Caco-2 (cell line): ENCODE measurements around the gene GSKIP. TPM values are rescaled to one million over a fixed set of nuclear protein-coding genes. Genes with fewer than 3 reads are reported as not detected.

Experiments
- BruUV-seq: library from RNA; stranded (reverse); fragments of 400-500 nt; replicated peaks from 2 replicates; lab custom pipeline; 2021; lab: Mats Ljungman, UMichigan
- CTCF ChIA-PET: fragments of 300-600 bp; sonication (Branson Sonifier 250); formaldehyde crosslinking; loops from one replicate; lab custom pipeline; 2022; ENCODE audit warnings: antibody characterized with exemption; lab: Charles Lee
- POLR2A ChIA-PET: fragments of 300-600 bp; sonication (Branson Sonifier 250); formaldehyde crosslinking; loops from one replicate; lab custom pipeline; 2022; ENCODE audit warnings: antibody characterized with exemption; lab: Charles Lee
- DNase-seq, 2 experiments: peaks; one replicate each; pipeline versions ENCODE4 v3.0.0 to v3.0.0-alpha.2; 2020 to 2022
- H3K27me3 ChIP-seq: replicated peaks from 2 replicates; pipeline ENCODE4 v1.6.0; 2011; ENCODE audit warnings: low read length; ENCODE audit not compliant: control insufficient read depth, insufficient read depth
- H3K36me3 ChIP-seq: 2 replicates; pipeline ENCODE4 v1.5.1; 2011; ENCODE audit warnings: low read length; ENCODE audit not compliant: control insufficient read depth, insufficient read depth
- H3K4me1 ChIP-seq: fragments of 250-450 bp; sonication (Bioruptor Pico); 2 replicates; pipeline ENCODE4 v1.5.1; 2020; ENCODE audit warnings: mild to moderate bottlenecking
- H3K4me3 ChIP-seq: 2 replicates; pipeline ENCODE4 v1.5.1; 2011; ENCODE audit warnings: low read depth, mild to moderate bottlenecking, control low read depth, low read length
- H3K9me3 ChIP-seq: fragments of 250-450 bp; sonication (Bioruptor Pico); 2 replicates; pipeline ENCODE4 v1.5.1; 2020; ENCODE audit warnings: mild to moderate bottlenecking, moderate library complexity
- H3K27ac Mint-ChIP-seq: one replicate; pipeline ENCODE4 v1.8.0; 2022; ENCODE audit warnings: mixed read lengths; ENCODE audit not compliant: unreplicated experiment
- H3K27me3 Mint-ChIP-seq: one replicate; pipeline ENCODE4 v1.8.0; 2022; ENCODE audit warnings: mixed read lengths; ENCODE audit not compliant: insufficient read depth, unreplicated experiment
- H3K36me3 Mint-ChIP-seq: one replicate; pipeline ENCODE4 v1.8.0; 2022; ENCODE audit warnings: mild to moderate bottlenecking, mixed read lengths; ENCODE audit not compliant: insufficient read depth, unreplicated experiment
- H3K4me1 Mint-ChIP-seq: one replicate; pipeline ENCODE4 v1.8.0; 2022; ENCODE audit warnings: low read depth, mixed read lengths; ENCODE audit not compliant: unreplicated experiment
- H3K4me3 Mint-ChIP-seq: one replicate; pipeline ENCODE4 v1.8.0; 2022; ENCODE audit warnings: mild to moderate bottlenecking, moderate library complexity, mixed read lengths; ENCODE audit not compliant: unreplicated experiment
- H3K9me3 Mint-ChIP-seq: one replicate; pipeline ENCODE4 v1.8.0; 2022; ENCODE audit warnings: mixed read lengths; ENCODE audit not compliant: unreplicated experiment
- CTCF ChIP-seq, 2 experiments: fragments of 200-600 bp in 1 of 2; IDR thresholded peaks; 1 replicate in 1 of 2; 2 replicates in 1 of 2; pipeline versions ENCODE4 v1.5.1 to v1.8.0; 2011 to 2022; ENCODE audit warnings: antibody characterized with exemption in 1 of 2, control low read depth in 1 of 2, inconsistent platforms in 1 of 2, low read depth in 1 of 2, low read length in 1 of 2, mild to moderate bottlenecking in 1 of 2, moderate library complexity in 1 of 2; ENCODE audit not compliant: insufficient read depth in 1 of 2, severe bottlenecking in 1 of 2, unreplicated experiment in 1 of 2
- intact Hi-C: fragments of 100-400 bp; cut with micrococcal nuclease; formaldehyde crosslinking; loops from one replicate; pipeline ENCODE4 v1.10.0; 2022; ENCODE audit not compliant: unreplicated experiment
- total RNA-seq: library from RNA; stranded (reverse); gene quantifications from 2 replicates; pipeline ENCODE4 v1.2.3, GENCODE V29; 2022

GSKIP gene
- total RNA-seq, 1 experiment from 2014 or later: 24.1 TPM

- POLR2A ChIA-PET: no interaction called here
- CTCF ChIA-PET: interaction anchor here (0.6 kb wide), 1 partner anchor 19 kb away, joined by 3 read pairs; no protein-coding TSS in a partner anchor
- Mint-ChIP-seq H3K9me3 (no peaks in the 10 kb centered on the region), H3K27ac (no peak overlapping the region), H3K36me3 (no peaks in the 10 kb centered on the region), H3K4me3 (no peak overlapping the region), H3K27me3 (no peaks in the 10 kb centered on the region), H3K4me1 (no peaks in the 10 kb centered on the region)
- no peaks in the 10 kb centered on the region for H3K9me3 ChIP-seq
- no TSS peak for BruUV-seq
- H3K27me3 ChIP-seq: no peaks in the 10 kb centered on the region
- DNase-seq: no peak
- no peaks in the 10 kb centered on the region for H3K4me1 ChIP-seq
- intact Hi-C loops: no loop called here
- H3K36me3 ChIP-seq: no peaks in the 10 kb centered on the region
- no peak for TF ChIP-seq CTCF (IDR thresholded peaks at IDR 0.05; ENCODE audit: insufficient read depth in 1 of 2, low read depth in 1 of 2, low read length in 1 of 2, severe bottlenecking in 1 of 2, unreplicated experiment in 1 of 2)
- H3K4me3 ChIP-seq: no peak overlapping the region
Observed at GRCh38 chr14:96418075-96418474, 54.7 kb downstream of the GSKIP start.

- Mint-ChIP-seq H3K27ac (no peak overlapping the region), H3K27me3 (no peaks in the 10 kb centered on the region), H3K36me3 (no peaks in the 10 kb centered on the region), H3K9me3 (no peaks in the 10 kb centered on the region), H3K4me3 (no peak overlapping the region), H3K4me1 (no peaks in the 10 kb centered on the region)
- TF ChIP-seq CTCF (IDR thresholded peaks at IDR 0.05; ENCODE audit: insufficient read depth in 1 of 2, low read depth in 1 of 2, low read length in 1 of 2, severe bottlenecking in 1 of 2, unreplicated experiment in 1 of 2): no peak
- POLR2A ChIA-PET: interaction anchor here (0.6 kb wide), 1 partner anchor 905 kb away, joined by 3 read pairs; the partner anchor contains the start of gene SYNE3
- H3K27me3 ChIP-seq: no peaks in the 10 kb centered on the region
- CTCF ChIA-PET: no interaction called here
- no peak for DNase-seq
- intact Hi-C loops: no loop called here
- H3K4me1 ChIP-seq: no peaks in the 10 kb centered on the region
- H3K4me3 ChIP-seq: no peak overlapping the region
- no peaks in the 10 kb centered on the region for H3K9me3 ChIP-seq
- no TSS peak for BruUV-seq
- H3K36me3 ChIP-seq: no peaks in the 10 kb centered on the region
Observed at GRCh38 chr14:96421236-96421635, 57.9 kb downstream of the GSKIP start.

- H3K4me3 ChIP-seq: no peak overlapping the region
- H3K27me3 ChIP-seq: no peaks in the 10 kb centered on the region
- no peaks in the 10 kb centered on the region for H3K9me3 ChIP-seq
- Mint-ChIP-seq H3K27ac (no peak overlapping the region), H3K27me3 (no peaks in the 10 kb centered on the region), H3K4me3 (no peak overlapping the region), H3K9me3 (no peaks in the 10 kb centered on the region), H3K4me1 (no peaks in the 10 kb centered on the region), H3K36me3 (no peaks in the 10 kb centered on the region)
- no peak for TF ChIP-seq CTCF (IDR thresholded peaks at IDR 0.05; ENCODE audit: insufficient read depth in 1 of 2, low read depth in 1 of 2, low read length in 1 of 2, severe bottlenecking in 1 of 2, unreplicated experiment in 1 of 2)
- H3K4me1 ChIP-seq: no peaks in the 10 kb centered on the region
- CTCF ChIA-PET: no interaction called here
- no TSS peak for BruUV-seq
- intact Hi-C loops: no loop called here
- no peaks in the 10 kb centered on the region for H3K36me3 ChIP-seq
- no peak for DNase-seq
- POLR2A ChIA-PET: no interaction called here
Observed at GRCh38 chr14:96422992-96423391, 59.7 kb downstream of the GSKIP start.
